ENCODE data around the gene ERFL. TPM values are rescaled to one million over a fixed set of nuclear protein-coding genes. Genes with fewer than 3 reads are reported as not detected.

ERFL gene
- total RNA-seq, 2 donors from 2014 or later, result 0.36 to 1.9 TPM

GRCh38 chr19:41933693-41934426 lies 5.6 kb upstream of the ERFL start:
- intact Hi-C loops (cut with DNase I), result no loop called here
- Histone ChIP-seq H3K27me3 (replicated peaks; ENCODE audit: insufficient read depth) (peaks cover 10% of the 10 kb centered on the region), H3K27ac (no peak overlapping the region), H3K36me3 (no peaks in the 10 kb centered on the region), H3K9me3 (no peaks in the 10 kb centered on the region), H3K4me3 (no peak overlapping the region), H3K4me1 (replicated peaks) (no peaks in the 10 kb centered on the region)
- TF ChIP-seq POLR2AphosphoS5 (IDR thresholded peaks at IDR 0.05), result no peak
- TF ChIP-seq POLR2A (IDR thresholded peaks at IDR 0.05), result no peak
- no peak for TF ChIP-seq CTCF (IDR thresholded peaks at IDR 0.05)
- 70% methylated on average over 7 of the region's 7 CpGs for WGBS
- no peak for DNase-seq (ENCODE audit: low spot score)

GRCh38 chr19:41932720-41933332 lies 4.6 kb upstream of the ERFL start:
- Histone ChIP-seq H3K27ac (no peak overlapping the region), H3K36me3 (no peaks in the 10 kb centered on the region), H3K4me1 (replicated peaks) (no peaks in the 10 kb centered on the region), H3K9me3 (no peaks in the 10 kb centered on the region), H3K4me3 (no peak overlapping the region), H3K27me3 (replicated peaks; ENCODE audit: insufficient read depth) (peaks cover 10% of the 10 kb centered on the region)
- DNase-seq (ENCODE audit: low spot score), result no peak
- intact Hi-C loops (cut with DNase I), result no loop called here
- no peak for TF ChIP-seq POLR2A (IDR thresholded peaks at IDR 0.05)
- TF ChIP-seq CTCF (IDR thresholded peaks at IDR 0.05), result no peak
- TF ChIP-seq POLR2AphosphoS5 (IDR thresholded peaks at IDR 0.05), result no peak
- WGBS, result 21% methylated on average over 29 of the region's 29 CpGs

GRCh38 chr19:41932259-41932719 lies 4.0 kb upstream of the ERFL start:
- intact Hi-C loops (cut with DNase I), result no loop called here
- no peak for DNase-seq (ENCODE audit: low spot score)
- 27% methylated on average over 11 of the region's 11 CpGs for WGBS
- no peak overlapping the region for H3K27ac ChIP-seq
- H3K9me3 ChIP-seq, result no peaks in the 10 kb centered on the region
- H3K27me3 ChIP-seq (replicated peaks; ENCODE audit: insufficient read depth), result peaks cover 10% of the 10 kb centered on the region
- H3K4me1 ChIP-seq (replicated peaks), result no peaks in the 10 kb centered on the region
- no peak for TF ChIP-seq CTCF (IDR thresholded peaks at IDR 0.05)
- no peak for TF ChIP-seq POLR2A (IDR thresholded peaks at IDR 0.05)
- no peak for TF ChIP-seq POLR2AphosphoS5 (IDR thresholded peaks at IDR 0.05)
- no peak overlapping the region for H3K4me3 ChIP-seq
- no peaks in the 10 kb centered on the region for H3K36me3 ChIP-seq

GRCh38 chr19:41930926-41931592 lies 2.8 kb upstream of the ERFL start:
- H3K36me3 ChIP-seq, result no peaks in the 10 kb centered on the region
- no peak overlapping the region for H3K27ac ChIP-seq
- no peaks in the 10 kb centered on the region for H3K9me3 ChIP-seq
- no peak for DNase-seq (ENCODE audit: low spot score)
- H3K4me1 ChIP-seq (replicated peaks), result no peaks in the 10 kb centered on the region
- WGBS, result 12% methylated on average over 14 of the region's 17 CpGs
- intact Hi-C loops (cut with DNase I), result no loop called here
- TF ChIP-seq CTCF (IDR thresholded peaks at IDR 0.05) (no peak), POLR2A (IDR thresholded peaks at IDR 0.05) (no peak), POLR2AphosphoS5 (IDR thresholded peaks at IDR 0.05) (no peak)
- H3K27me3 ChIP-seq (replicated peaks; ENCODE audit: insufficient read depth), result peaks cover 10% of the 10 kb centered on the region
- no peak overlapping the region for H3K4me3 ChIP-seq

All from prostate gland (tissue), 2 donors.